ENCODE measurements around the gene NACA2.
"Not testable (repeated sequence)": the region's sequence is repeated elsewhere in the genome, so short reads cannot be mapped to it uniquely, and the experiment has no call there.

The NACA2 gene

GRCh38 chr17:61560071-61560470 is 30.9 kb downstream of the NACA2 start:
- no peak for DNase-seq (ENCODE audit: low spot score)
- in situ Hi-C loops (cut with MboI; ENCODE audit: low sequenced_read_pairs, unreplicated experiment), result no loop called here
- no peak for TF ChIP-seq CTCF (IDR thresholded peaks at IDR 0.05; ENCODE audit: borderline replicate concordance, control extremely low read depth, extremely low read depth, insufficient read depth, missing control alignments)

DNA sequence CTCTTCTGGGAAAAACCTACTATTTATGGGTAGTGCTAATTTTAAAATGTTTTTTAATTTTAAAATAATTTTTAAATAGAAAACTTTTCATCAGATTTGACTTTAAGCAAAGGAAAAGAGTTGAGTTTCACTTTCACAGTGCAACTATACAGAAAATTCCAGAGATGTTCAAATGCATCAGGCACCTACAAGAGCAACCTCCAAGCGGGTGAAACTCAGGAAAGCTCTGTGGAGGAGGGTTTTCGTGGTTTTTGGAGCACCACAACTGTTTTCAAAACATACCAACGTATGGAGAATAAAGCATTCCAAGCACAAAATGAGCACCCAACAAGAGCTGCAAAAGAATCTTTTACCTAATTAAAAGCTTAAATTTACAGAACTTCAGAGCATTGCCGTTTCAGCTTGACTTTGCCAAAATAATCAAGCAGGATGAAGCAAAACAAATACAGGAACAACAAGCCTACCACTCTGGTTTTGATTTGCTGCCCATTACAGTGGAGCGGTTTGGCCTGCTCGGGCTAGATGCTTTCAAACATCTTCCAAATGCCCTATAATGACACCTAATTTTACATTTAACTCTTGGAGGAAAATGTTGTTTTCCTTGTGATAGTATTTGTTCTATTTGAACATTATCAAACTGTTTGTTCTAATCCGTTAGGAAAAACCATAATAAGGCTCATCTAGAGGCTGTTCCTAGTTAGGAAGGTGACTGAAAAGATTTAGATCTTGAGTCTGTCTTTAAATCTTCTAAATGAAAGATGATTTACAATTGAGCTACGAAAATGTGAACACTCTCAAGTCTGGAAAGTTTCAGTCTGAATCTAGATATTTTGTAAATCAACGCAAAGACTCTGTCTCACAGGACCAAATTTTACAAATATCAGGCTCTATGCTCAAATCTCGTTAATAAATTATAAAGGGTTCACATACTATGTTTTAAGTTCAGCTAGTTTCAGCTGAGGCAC is 34.5 kb downstream of the NACA2 start:
- no peak for TF ChIP-seq CTCF (IDR thresholded peaks at IDR 0.05; ENCODE audit: borderline replicate concordance, control extremely low read depth, extremely low read depth, insufficient read depth, missing control alignments)
- in situ Hi-C loops (cut with MboI; ENCODE audit: low sequenced_read_pairs, unreplicated experiment), result loop anchor here (10.0 kb wide), 1 partner anchor 132 kb away; no protein-coding TSS in a partner anchor
- DNase-seq (ENCODE audit: low spot score), result no peak

DNA sequence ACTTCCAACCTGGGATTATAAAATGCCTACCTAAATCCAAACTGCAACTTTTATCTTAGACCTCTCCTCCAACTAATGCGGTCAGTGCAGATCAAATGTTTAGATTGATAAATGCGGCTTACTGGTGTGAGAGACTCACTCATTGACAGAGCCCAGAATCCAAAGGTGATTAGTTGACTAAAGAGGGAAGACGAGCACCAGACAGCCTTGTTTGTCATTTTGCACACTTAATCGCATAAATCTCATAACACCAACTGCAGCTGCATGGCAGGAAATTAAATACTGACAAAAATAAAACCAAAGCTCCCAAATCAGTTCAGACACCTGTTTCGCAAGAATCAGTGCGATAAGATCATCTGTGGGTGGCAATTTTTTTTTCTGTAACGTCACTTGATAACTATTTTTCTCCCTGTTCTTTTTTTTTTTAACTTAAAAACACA is 35.9 kb downstream of the NACA2 start:
- DNase-seq (ENCODE audit: low spot score), result no peak
- in situ Hi-C loops (cut with MboI; ENCODE audit: low sequenced_read_pairs, unreplicated experiment), result loop anchor here (10.0 kb wide), 1 partner anchor 130 kb away; no protein-coding TSS in a partner anchor
- no peak for TF ChIP-seq CTCF (IDR thresholded peaks at IDR 0.05; ENCODE audit: borderline replicate concordance, control extremely low read depth, extremely low read depth, insufficient read depth, missing control alignments)

DNA sequence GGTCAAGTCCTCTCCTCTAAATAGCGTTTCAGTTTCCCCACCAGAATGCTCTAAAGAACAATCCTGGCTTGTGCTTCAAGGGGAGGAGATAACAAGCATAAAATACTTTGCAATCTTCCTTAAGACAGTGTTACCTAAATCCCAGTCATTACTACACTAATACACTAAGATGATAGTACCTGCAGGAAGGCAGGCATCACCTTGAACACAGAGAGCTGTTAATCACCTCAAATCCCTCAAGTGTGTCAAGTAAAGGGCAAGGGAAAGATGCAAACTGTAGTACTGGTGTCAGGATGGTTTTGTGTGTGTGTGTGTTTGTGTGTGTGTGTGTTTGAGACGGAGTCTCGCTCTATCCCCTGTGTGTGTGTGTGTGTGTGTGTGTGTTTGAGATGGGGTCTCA is 36.8 kb downstream of the NACA2 start:
- TF ChIP-seq CTCF (IDR thresholded peaks at IDR 0.05; ENCODE audit: borderline replicate concordance, control extremely low read depth, extremely low read depth, insufficient read depth, missing control alignments), result no peak
- in situ Hi-C loops (cut with MboI; ENCODE audit: low sequenced_read_pairs, unreplicated experiment), result loop anchor here (10.0 kb wide), 1 partner anchor 129 kb away; no protein-coding TSS in a partner anchor
- no peak for DNase-seq (ENCODE audit: low spot score)

DNA sequence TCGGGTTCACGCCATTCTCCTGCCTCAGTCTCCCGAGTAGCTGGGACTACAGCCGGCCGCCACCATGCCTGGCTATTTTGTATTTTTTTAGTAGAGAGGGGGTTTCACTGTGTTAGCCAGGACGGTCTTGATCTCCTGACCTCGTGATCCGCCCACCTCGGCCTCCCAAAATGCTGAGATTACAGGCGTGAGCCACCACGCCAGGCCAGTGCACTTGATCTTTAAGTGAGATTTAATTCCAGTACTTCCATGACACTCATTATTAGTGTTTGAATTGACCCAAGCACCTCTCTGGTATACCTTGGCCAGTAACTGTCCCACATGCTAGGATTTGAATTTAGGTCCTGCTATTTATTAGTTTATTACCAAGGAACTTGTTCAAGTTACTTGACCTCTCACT is 38.5 kb downstream of the NACA2 start:
- in situ Hi-C loops (cut with MboI; ENCODE audit: low sequenced_read_pairs, unreplicated experiment), result loop anchor here (10.0 kb wide), 1 partner anchor 128 kb away; no protein-coding TSS in a partner anchor
- not testable (repeated sequence) for DNase-seq (ENCODE audit: low spot score)

- in situ Hi-C loops (cut with MboI; ENCODE audit: low sequenced_read_pairs, unreplicated experiment), result loop anchor here (10.0 kb wide), 1 partner anchor 126 kb away; no protein-coding TSS in a partner anchor
- peak; percentile 36 for TF ChIP-seq CTCF (IDR thresholded peaks at IDR 0.05; ENCODE audit: borderline replicate concordance, control extremely low read depth, extremely low read depth, insufficient read depth, missing control alignments)
- peak; percentile 53 for DNase-seq (ENCODE audit: low spot score)
Observed at GRCh38 chr17:61551255-61551742, 39.7 kb downstream of the NACA2 start.

DNA sequence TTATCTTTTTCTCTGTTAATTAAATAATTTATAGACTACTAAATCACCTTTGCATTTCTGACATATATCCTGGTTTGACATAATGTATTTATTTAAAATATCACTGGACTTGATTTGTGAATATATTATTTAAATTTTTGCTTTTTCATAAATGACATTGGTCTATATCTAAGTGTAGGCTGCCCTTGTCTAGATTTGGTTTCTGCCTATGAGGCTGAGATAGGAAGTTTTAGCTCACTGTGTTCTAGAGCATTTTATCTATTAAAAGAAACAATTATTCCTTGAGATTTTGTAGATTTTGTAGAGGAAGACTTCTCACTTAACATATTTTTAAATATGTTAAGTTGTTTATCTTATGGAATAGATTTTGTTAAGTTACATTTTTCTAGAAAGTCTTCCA is 43.9 kb downstream of the NACA2 start:
- no peak for TF ChIP-seq CTCF (IDR thresholded peaks at IDR 0.05; ENCODE audit: borderline replicate concordance, control extremely low read depth, extremely low read depth, insufficient read depth, missing control alignments)
- no peak for DNase-seq (ENCODE audit: low spot score)
- in situ Hi-C loops (cut with MboI; ENCODE audit: low sequenced_read_pairs, unreplicated experiment), result no loop called here

Data from GM13976 (cell line).